ENCODE results near the gene SCAMP5.

SCAMP5 gene

DNA sequence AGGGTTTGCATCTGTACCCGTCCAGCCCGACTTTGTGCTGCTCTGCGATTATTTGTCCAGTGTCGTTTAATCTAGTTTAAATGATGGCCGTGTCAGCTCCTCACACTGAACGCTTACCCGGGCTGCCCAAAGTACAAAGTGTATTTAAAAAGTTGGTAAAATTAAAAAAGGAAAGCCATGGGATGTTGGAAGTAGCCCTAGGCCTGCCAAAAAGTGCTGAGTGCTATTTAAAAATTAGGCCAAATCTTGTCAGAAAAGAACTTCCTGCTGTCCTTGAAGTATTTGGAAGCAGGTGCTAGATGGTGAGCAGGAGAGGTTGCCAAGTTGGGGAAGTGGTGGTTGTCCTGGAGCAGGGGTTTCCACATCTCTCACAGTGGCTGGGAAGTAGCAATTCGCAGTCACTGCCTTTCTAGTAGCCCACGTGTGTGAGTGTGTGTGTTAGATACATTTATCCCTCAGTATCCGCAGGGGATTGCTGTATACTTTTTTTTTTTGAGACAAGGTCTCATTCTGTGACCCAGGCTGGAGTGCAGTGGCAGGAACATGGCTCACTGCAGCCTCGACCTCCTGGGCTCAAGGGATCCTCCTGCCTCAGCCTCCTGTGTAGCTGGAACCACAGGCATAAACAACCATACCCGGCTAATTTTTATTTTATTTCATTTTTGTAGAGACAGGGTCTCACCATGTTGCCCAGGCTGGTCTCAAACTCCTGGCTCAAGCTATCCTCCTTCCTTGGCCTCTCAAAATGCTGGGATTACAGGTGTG, 28.7 kb downstream of the SCAMP5 start:
- no peak for DNase-seq

DNA sequence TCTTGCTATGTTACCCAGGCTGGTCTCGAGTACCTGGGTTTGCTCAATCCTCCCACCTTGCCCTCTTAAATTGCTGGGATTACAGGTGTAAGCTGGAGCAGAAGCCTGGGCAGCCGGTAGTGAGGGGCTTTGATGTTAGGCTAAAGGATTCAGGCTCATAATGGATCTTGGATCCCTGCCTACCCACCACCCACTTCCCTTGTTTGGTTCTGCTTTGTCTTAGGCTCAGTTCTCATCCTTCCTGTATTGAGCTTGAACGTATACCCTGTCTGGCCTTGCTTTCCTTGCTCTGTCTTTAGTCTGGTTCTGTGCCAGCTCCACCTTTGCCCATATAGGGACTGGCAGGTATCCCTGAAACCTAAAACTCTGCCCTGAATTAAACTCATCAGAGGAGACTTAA, 29.7 kb downstream of the SCAMP5 start:
- no peak for DNase-seq

DNA sequence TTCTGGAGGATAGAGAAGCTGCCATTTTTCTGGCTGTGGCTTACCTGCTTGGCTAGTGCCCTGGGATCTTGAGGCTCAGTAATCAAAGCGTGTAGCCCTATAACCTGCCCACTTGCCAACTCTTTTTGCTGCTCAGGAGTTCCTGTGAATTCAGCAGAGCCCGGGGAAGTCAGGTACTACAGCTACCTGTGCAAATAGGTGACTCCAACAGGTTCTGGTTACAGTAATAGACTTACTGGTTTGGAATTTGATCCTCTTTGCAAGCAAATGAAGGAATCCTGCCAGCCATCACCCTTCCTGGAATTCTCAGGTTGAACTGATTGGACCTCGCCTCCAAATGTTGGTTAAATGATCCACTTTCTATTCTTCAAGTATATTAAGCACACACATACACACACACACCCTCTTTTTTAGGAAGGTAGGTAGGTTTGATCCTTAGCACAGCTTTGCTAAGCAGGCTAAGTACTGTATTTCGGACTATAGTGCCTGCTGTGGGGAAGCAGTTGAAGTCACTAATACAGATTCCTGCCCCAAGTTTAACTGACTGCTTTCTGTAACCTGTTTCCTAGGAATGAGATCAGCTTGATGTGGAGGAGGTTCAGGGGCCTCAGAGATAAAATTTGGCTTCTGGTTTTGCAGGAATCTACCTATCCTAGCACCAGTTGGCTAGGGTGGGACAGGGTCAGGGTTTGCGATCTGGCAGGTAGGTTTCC, 30.3 kb downstream of the SCAMP5 start:
- no peak for DNase-seq

DNA sequence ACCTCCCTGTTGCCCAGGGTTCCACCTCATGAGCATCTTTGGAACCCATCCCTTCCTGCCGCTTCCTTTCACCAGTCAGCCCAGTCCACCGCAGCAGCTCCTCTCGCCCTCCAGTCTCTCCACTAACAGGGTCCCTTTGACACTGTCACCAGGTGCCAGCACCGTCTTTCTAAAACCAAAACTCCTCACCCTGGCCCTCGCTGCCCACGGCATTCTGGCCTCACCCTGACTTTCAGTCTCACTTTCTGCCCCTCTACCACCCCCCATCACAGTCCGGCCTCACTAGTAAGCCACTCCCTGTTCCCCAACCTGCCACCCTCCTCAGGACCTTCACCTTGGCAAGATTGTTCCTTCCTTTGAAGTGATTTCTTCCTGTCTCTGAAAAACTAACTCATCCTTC, 32.2 kb downstream of the SCAMP5 start:
- no peak for DNase-seq

DNA sequence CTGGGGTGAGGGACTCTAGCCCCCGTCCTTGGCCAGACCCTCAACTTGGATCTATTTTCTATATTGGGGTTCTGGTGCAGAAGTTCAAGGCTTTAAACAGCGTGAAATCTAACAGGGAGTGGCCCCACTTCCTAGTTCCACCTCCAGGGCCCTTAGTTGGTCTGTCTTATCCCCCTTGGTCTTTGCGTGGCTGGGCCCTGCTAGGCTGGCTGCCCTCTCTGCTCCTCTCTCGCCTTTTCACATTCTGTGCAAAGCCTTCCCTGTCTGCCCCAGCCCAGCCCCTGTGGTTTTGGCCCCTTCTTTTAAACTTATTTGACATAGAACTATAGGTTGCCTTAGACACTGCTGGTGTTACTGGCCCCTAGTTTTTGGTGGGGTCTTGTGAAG, 33.6 kb downstream of the SCAMP5 start:
- DNase-seq = no peak

DNA sequence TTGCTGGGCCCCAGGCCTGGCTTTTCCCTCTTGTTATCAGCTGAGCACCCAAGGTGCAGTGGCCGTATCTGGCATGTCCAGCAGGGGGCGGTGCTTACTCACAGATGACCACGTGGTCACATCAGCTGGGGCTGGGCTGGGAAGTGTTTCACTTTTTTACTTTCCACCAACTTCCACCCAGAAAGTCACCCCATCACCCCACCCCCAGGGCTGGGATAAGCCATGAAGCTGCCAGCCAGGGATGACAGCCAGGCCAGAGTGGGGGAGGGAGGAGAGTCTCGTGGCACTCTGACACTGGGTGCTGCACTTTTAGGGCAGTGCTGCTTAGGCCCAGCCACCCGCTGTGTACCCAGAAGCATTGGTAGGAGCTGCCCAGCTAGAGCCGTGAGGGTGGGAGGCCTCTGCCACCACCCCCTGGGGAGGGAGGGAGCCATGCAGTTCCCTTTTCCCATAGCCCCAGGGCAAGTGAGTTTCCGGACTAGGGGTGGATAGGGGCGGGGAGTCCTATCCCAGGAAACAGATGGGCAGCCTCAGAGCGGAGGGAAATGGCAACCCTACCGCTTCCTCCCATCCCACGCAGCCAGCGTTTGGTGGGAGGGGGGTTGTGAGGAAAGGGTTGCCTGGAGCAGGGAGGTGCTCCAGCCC, 34.1 kb downstream of the SCAMP5 start:
- peak; percentile 82 to 84 for DNase-seq

DNA sequence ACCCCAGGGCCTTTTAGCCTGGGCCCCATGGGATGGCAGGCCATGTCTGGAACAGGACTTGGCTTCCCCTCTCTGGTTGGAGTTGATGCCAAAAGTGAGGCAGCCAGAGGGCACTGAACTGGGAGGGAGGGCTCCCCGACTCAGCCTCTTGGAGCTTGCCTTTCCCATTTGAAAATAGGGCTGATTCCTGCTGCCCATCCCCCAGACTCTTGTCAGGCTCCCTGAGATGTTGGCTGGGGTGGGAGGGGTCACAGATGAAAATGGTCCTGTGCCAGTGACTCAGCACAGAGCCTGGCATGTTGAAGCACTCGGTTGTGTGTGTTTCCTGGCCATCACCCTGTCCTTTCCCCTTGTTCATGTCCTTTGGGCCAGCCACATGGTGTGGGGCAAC, 34.7 kb downstream of the SCAMP5 start:
- DNase-seq = no peak

DNA sequence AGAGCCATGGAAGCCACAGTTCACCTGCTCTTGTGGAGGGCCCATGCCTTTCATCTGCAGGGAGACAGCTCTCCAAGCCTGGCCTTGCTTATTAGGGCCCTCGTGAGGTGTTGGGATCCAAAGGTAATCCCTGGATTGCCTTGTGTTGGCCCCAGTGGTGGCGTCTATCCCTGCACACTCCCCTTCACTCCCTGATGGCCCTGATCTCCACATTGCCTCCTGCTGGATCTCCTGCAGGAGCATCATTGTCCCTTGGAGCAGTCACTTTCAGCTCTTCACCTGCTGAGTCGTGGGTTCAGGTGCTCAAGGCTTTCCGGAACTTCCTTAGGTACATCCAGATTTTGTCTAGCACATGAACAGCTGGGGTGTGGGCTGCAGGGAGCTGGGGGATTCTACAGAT, 35.1 kb downstream of the SCAMP5 start:
- no peak for DNase-seq

DNA sequence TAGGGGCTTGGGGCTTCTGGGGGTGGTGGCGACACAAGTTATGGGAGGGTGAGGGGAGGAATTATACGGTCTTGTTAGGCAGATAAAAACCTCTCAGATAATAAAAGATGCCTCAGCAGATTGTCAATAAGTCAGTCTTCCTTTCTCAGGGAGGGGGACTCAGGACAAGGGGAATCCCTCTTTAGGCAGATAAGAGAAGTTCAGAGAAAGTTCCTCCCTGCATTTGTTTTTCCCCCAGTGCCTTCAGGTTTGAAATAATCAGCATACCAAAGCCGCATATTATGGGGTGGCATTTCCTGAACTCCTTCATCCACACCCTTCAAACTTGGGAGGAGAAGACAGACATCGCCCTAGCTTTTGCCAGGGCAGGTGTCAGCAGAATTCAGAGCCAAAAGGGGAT, 36.5 kb downstream of the SCAMP5 start:
- DNase-seq = no peak

DNA sequence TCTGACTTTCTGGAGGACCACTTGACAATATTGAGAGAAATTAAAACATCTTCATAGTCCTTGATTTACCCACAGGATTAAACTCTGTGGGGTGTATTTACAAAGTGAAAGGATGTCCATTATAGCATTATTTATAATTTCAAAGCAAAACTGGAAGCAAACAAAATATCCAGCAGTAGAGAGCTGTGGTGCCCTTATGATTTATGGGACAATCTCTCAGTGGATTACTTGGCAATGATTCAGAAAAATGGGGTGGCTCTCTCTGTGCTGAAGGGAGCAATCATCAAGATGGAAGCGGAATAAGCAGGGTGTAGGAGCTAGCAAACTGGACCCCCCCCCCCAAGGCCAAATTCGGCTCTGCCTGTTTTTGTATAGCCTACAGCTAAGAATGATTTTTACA, 37.0 kb downstream of the SCAMP5 start:
- DNase-seq = no peak

DNA sequence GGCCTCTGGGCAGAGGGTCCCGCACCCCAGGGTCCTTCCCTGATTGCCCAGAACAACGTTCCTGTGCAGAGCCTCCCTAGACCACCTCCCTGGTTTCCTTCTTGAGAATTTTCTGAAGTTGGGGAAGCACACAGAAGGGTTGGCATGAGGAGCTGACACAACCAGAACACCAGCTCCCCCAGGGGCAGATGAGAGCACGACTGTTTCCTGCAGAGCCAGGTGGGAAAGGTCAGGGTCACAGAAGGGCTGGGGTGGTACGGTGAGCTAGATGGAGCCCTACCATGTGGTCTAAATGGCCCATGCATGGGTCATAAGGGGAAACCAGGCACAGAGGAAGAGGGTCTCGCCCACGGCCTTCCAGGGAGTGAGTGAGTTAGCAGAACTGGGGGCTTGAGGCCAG, 38.4 kb downstream of the SCAMP5 start:
- no peak for DNase-seq

DNA sequence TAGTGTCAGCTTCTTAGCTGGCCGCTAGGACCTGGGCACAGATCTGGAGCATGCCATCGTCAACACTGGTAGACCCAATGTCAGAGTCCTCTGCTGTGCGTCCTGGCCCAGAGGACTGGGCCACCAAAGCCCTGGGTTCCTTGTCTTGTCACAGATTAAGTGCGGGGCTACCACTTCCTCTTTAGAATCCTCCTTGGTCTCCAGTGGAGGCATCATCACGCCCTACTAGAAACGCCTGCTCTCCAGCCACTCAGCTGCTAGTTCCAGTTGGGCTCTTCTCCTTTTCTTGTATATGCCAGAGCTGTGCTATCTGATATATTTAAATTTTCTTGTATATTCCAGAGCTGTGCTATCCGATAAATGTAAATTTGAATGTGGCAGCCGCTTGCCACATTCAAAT, 39.3 kb downstream of the SCAMP5 start:
- no peak for DNase-seq

DNA sequence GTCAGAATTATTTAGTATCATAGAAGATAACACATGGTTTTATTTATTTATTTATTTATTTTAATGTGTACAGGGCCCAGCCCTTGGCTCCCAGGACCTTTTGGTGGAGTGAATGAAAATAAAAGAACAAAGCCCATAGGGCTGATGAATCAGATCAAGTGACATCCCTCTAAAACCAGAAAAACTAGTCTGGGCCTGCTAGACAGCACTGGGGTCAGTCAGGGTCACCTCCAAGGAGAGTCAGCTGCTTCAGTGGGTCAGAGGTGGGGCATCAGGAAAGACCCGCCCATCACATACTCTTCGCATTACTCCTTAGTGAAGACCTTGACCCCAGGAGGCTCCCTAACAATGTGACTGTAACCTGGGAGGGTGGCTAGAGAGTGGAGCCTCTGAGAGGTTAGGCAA, 40.9 kb downstream of the SCAMP5 start:
- no peak for DNase-seq

DNA sequence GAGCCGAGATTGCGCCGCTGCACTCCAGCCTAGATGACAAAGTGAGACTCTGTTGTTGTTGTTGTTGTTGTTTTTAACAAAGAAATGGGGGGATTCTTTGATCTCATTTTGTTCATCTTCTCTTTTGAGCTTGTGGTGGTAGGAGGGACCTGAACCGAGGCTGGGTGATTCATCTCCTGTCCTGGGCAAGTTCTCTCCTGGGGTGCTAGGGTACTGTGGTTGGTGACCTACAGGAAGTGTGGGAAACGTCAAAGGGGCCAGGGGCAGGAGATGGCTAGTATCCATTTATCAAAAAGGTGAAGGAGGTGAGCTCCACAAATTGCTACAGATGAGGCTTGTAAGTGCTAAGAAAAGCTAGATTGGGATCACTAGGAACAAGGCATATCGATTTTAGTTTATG, 42.3 kb downstream of the SCAMP5 start:
- DNase-seq = no peak

DNA sequence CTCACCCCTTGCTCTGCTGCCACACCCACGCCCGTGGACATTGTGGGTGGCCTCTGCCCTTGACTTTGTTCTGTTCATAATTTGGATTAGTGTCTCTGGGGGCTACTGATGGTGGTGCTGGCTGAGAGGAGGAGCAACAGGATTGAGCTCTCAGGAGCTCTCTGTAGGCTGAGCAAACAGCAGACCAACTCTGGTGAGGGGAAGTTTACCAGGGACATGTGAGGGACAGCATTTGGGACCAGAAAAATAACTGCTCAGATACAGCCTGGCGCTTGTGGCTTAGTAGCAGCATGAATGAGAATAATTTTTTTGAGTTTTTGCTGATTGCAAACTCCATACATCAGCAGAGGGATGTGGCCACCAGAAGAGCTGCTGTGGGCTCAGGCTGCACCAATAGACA, 42.9 kb downstream of the SCAMP5 start:
- no peak for DNase-seq

DNA sequence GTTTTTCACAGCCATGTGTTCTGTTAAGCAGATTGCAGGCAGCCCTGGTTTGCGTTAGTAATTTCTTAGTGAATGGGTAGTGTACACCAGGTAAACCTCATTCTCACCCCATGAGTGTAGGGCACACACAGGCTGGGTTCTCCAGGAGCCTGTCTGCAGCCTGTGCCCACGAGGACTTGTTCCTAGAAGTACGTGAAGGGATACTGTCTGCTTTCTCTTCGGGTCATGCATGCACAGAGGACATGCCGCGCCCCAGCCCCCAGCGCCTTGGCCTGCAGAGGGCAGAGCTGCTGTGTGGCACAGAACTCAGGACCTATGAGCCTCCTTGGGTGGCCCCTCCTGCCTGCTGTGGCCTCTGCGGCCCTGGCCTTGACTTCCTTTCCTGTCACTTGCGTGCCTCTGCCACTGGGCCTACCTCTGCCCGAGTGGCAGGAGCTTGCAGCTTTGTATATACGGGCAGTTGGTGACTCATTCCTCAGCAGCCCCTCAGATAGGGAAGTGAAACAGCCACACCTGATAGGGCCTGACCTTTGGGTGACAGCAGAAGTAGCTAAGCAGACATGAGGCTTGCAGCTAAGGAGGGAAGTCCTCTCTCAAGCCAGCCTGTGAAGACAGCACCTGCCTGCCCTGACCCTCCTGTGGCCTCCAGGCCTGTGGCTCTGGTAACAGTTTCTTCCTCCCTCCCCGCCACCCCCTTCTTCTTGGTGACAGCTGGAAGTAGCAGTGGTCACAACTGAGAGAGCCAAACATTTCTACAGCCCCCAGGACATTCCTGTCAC, 47.6 kb downstream of the SCAMP5 start:
- peak in 1 of 2 donors; percentile 58 for DNase-seq

DNA sequence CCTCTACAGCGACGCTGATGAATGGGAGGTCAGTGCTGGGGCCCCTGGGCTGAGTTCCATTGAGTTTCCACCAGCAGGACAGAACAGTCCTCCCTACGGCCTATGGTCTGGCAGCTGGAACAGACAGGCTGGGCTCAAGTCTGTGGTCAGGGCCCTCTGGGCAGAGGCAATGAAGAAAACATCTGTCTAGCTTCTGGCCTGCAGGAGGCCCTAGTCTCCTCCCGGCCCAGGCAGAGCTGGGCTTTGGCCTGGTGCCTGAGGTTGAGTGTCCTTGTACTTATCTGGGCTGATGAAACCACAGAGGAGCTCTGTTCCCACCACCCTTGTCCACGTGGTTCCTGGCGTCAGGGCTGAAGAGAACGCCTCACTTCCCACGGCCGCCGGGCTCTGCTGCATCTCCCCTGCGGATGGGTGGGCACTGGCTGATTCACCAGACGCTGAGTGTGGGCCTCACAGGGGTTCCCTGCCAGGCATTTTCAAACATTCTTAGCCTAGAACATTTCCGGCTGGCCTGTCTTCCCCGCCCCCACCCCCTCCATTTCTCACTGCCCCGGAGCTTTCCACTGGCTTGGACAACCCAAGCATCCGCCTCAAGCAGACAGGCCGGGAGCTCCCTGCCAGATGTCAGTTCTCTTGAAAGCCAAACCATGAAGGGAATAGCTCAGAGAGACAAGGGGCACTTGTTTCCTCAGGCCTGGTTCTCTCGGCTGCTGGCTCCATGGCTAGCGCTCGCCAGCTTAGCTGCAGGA, 48.3 kb downstream of the SCAMP5 start:
- DNase-seq = peak; percentile 92 to 94

DNA sequence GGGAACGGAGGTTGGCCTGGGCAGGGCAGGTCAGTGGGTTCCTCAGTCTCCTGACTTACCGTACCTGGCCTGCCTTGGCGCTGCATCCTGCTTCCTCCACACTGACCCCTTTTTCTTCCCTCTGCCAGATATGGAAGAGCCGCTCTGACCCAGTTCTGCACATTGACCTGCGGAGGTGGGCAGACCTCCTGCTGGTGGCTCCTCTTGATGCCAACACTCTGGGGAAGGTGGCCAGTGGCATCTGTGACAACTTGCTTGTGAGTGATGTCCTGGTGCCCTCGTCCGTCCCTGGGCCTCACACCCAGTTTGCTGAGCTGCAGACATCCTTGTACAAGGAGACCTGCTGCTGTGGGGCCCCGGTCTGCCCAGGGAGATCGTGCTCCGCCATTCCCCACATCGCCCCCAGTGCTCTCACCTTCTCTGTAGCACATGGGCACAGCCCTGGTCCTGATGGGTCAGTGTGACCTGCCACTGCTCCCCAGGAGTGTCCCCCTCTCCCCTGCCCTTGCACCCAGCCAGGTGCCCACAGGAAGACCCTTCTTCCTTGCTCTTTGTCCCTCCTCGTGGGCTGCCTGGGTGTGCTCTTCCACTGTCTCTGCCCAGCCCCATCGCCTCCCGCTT, 49.0 kb downstream of the SCAMP5 start:
- DNase-seq = no peak

DNA sequence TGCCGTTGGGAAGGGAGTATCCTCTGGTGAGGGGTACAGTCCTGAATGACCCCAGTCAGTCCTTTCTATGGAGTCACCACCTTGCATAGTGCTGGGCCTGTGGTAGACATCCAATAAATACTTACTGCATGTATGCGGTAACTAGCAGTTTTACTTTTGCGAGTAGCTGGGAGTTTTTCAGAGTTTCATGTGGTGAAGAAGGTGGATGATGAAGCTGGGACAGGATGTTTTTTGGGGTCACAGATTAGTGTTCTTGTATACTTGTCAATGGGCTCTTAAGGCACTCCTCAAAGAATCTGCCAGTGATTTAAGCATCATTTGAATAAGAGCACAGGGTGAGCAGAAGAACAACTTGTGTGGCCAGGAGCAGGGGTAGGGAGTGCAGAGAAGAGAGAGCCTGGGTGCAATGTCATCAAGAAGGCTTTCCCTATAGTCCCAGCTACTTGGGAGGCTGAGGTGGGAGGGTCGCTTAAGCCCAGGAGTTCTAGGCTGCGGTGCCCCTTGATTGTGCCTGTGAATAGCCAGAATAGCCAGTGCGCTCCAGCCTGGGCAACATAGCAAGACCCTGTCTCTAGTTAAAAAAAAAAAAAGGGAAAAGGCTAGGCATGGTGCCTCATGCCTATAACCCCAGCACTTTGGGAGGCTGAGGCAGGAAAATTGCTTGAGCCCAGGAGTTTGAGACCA, 50.1 kb downstream of the SCAMP5 start:
- DNase-seq = no peak

DNA sequence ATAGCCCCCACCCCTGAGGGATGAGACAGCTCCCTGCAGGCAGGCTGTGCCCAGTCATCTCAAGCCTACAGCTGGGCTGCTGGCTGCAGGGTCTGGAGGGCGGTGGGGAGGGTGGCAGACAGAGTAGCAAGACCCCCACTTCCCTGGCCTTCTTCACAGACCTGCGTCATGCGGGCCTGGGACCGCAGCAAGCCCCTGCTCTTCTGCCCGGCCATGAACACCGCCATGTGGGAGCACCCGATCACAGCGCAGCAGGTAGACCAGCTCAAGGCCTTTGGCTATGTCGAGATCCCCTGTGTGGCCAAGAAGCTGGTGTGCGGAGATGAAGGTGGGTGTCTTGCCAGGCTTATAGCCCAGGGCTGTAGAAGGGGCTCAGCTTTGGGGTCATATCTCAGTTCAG, 53.0 kb downstream of the SCAMP5 start:
- no peak for DNase-seq

DNA sequence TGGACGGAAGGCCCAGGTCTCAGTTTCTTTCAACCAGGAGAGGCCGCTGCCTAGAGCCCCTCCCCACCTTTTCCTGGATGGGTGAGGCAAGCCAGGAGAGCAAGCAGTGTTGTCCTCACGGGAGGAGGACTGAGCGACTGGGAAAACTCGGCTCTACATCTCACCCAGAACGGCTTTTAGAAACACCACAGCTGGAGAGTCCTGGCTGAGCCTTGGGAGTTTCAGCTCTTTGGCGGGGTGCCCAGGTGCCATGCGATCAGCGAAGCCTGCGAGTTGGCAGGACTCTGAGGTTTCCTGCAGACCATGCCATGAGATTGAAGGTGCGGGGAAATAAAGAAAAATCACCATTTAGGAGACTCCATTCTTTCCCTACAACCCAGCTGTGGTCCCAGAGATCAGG, 54.0 kb downstream of the SCAMP5 start:
- DNase-seq = peak in 1 of 2 donors; percentile 71

DNA sequence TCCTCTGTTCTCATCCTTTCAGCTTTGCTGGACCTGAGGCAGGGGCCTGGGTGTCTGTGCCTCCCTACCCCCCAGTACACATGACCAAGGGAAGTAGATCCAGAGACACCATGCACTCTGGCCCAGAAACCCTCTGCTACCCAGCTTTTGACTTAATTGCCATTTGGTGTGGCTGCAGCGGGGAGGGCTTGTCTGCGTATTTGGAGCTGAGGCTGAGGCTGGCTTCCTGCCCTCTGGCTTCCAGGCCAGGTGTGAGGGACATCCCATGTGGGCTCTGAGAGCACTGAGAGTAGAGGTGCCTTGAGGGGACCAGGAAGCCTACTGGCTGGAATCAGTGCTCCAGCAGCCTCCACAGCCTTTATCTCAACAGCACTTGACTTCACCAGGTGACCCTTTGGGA, 54.9 kb downstream of the SCAMP5 start:
- DNase-seq = no peak
